CD8-positive, alpha-beta memory T cell (primary cell): Measurements from ENCODE around the gene TAS2R42. TPM values are rescaled to one million over a fixed set of nuclear protein-coding genes. Genes with fewer than 3 reads are reported as not detected.

Experiments
- CTCF ChIA-PET: fragments of 350-600 bp; sonication (Branson Sonifier 250); formaldehyde crosslinking; loops from one replicate; lab custom pipeline; 2021; ENCODE audit warnings: antibody characterized with exemption; lab: Charles Lee
- POLR2A ChIA-PET: fragments of 350-600 bp; sonication (Branson Sonifier 250); formaldehyde crosslinking; loops from one replicate; lab custom pipeline; 2021; ENCODE audit warnings: antibody characterized with exemption; lab: Charles Lee
- DNase-seq, 5 donors: peaks; one replicate each; pipeline versions ENCODE4 v3.0.0 to v3.0.0-alpha.2; 2020 to 2022; ENCODE audit warnings: mixed read lengths in 1 of 5
- H3K27ac ChIP-seq: one replicate; pipeline ENCODE4 v1.7.0; 2013; ENCODE audit warnings: low read depth, mild to moderate bottlenecking, low read length, moderate library complexity
- H3K27me3 ChIP-seq: 2 replicates; pipeline ENCODE4 v1.7.0; 2013; ENCODE audit warnings: low read length, mild to moderate bottlenecking; ENCODE audit not compliant: insufficient read depth, poor library complexity, severe bottlenecking
- H3K36me3 ChIP-seq: 2 replicates; pipeline ENCODE4 v1.7.0; 2013; ENCODE audit warnings: mild to moderate bottlenecking, low read length, moderate library complexity; ENCODE audit not compliant: insufficient read depth
- H3K4me1 ChIP-seq: 2 replicates; pipeline ENCODE4 v1.7.0; 2013; ENCODE audit warnings: mild to moderate bottlenecking, low read length, moderate library complexity; ENCODE audit not compliant: insufficient read depth
- H3K4me3 ChIP-seq: 2 replicates; pipeline ENCODE4 v1.7.0; 2013; ENCODE audit warnings: mild to moderate bottlenecking, low read length
- H3K9me3 ChIP-seq: 2 replicates; pipeline ENCODE4 v1.7.0; 2013; ENCODE audit warnings: mild to moderate bottlenecking, low read length
- H3K27ac Mint-ChIP-seq, 8 donors: one replicate each; pipeline ENCODE4 v1.8.0; 2020 to 2021; ENCODE audit warnings: mixed read lengths in 8 of 8, mild to moderate bottlenecking in 6 of 8, inconsistent platforms in 3 of 8, moderate library complexity in 3 of 8
- H3K27me3 Mint-ChIP-seq, 2 donors: one replicate each; pipeline ENCODE4 v1.8.0; 2020 to 2021; ENCODE audit warnings: mixed read lengths in 2 of 2, mild to moderate bottlenecking in 1 of 2, moderate library complexity in 1 of 2
- H3K36me3 Mint-ChIP-seq, 3 donors: one replicate each; pipeline ENCODE4 v1.8.0; 2020 to 2021; ENCODE audit warnings: mixed read lengths in 3 of 3, inconsistent platforms in 1 of 3, mild to moderate bottlenecking in 1 of 3
- H3K4me1 Mint-ChIP-seq, 3 donors: one replicate each; pipeline ENCODE4 v1.8.0; 2020 to 2021; ENCODE audit warnings: mixed read lengths in 3 of 3, inconsistent platforms in 1 of 3, mild to moderate bottlenecking in 1 of 3
- H3K4me3 Mint-ChIP-seq, 7 donors: one replicate each; pipeline ENCODE4 v1.8.0; 2020 to 2021; ENCODE audit warnings: mixed read lengths in 7 of 7, mild to moderate bottlenecking in 6 of 7, moderate library complexity in 4 of 7, inconsistent platforms in 2 of 7
- H3K9me3 Mint-ChIP-seq, 5 donors: one replicate each; pipeline ENCODE4 v1.8.0; 2020 to 2022; ENCODE audit warnings: mixed read lengths in 5 of 5, mild to moderate bottlenecking in 3 of 5, moderate library complexity in 2 of 5, inconsistent platforms in 1 of 5
- polyA plus RNA-seq: library from polyadenylated mRNA; unstranded; fragments of 300-500 nt; fragmentation: Illumina TruSeq; gene quantifications from one replicate; pipeline ENCODE4 v1.2.3, GENCODE V29; 2021
- total RNA-seq, 2 experiments: library from RNA; stranded (reverse); gene quantifications; one replicate each; pipeline ENCODE4 v1.2.3, GENCODE V29; 2021

TAS2R42 gene
- total and polyA plus RNA-seq, 3 experiments from 2014 or later, result not detected

DNA sequence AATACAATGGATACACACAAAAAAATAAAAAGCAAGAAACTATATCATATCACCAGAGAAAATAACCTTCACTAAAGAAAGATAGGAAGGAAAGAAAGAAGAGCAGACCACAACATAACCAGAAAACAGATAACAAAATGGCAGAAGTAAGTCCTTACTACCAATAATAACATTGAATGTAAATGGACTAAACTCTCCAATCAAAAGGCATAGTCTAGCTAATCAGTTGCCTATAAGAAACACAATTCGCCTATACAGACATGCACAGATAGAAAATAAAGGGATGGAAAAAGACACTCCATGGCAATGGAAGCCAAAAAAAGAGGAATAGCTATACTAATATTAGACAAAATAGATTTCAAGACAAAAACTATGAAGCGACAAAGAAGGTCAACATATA lies 43.4 kb downstream of the TAS2R42 start:
- DNase-seq, result no peak
- ChIA-PET POLR2A (no interaction called here), CTCF (no interaction called here)
- H3K4me3 ChIP-seq, result no peak overlapping the region
- Mint-ChIP-seq H3K36me3 (peaks cover 12 to 40% (median 25%) of the 10 kb centered on the region in 3 donors), H3K27me3 (no peaks in the 10 kb centered on the region), H3K9me3 (peaks cover 4 to 21% (median 11%) of the 10 kb centered on the region in 5 donors), H3K4me1 (peaks cover 22 to 36% (median 27%) of the 10 kb centered on the region in 3 donors), H3K4me3 (no peak overlapping the region), H3K27ac (no peak overlapping the region)
- no peaks in the 10 kb centered on the region for H3K36me3 ChIP-seq
- no peak overlapping the region for H3K27ac ChIP-seq
- H3K9me3 ChIP-seq, result no peaks in the 10 kb centered on the region
- H3K4me1 ChIP-seq, result no peaks in the 10 kb centered on the region
- no peaks in the 10 kb centered on the region for H3K27me3 ChIP-seq

DNA sequence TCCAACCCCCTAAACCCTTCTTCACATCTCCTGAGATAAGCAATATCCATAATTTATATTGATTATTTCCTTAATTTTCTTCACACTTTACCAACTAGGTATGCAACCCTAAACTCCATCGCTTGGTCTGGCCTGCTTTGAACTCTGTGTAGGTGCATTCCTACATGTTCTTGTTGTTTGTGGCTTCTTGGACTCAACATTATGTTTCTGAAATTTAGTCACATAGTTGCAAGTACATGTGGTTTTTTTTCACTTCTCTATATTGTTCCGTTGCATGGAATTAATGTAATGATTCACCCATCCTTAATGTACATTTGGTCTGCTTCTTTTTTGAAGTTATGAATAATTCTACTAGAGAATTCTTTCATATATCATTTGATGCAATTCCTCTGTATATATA lies 50.7 kb downstream of the TAS2R42 start:
- peaks cover 33 to 50% (median 44%) of the 10 kb centered on the region in 3 donors for H3K4me1 Mint-ChIP-seq
- peaks cover 4 to 14% (median 11%) of the 10 kb centered on the region in 3 donors for H3K36me3 Mint-ChIP-seq
- Histone ChIP-seq H3K27ac (no peak overlapping the region), H3K36me3 (no peaks in the 10 kb centered on the region), H3K27me3 (no peaks in the 10 kb centered on the region), H3K4me1 (no peaks in the 10 kb centered on the region), H3K4me3 (no peak overlapping the region), H3K9me3 (no peaks in the 10 kb centered on the region)
- ChIA-PET POLR2A (no interaction called here), CTCF (no interaction called here)
- no peaks in the 10 kb centered on the region for H3K9me3 Mint-ChIP-seq
- DNase-seq, result no peak
- H3K4me3 Mint-ChIP-seq, result no peak overlapping the region
- no peak overlapping the region for H3K27ac Mint-ChIP-seq
- H3K27me3 Mint-ChIP-seq, result no peaks in the 10 kb centered on the region

Other genes starting within 250 kb of the TAS2R42 start
- under 1 TPM; 0.55 to 0.95 TPM for gene TAS2R14, start 247.7 kb downstream of the TAS2R42 start, total RNA-seq
- 1.0 TPM for gene TAS2R14, start 247.7 kb downstream of the TAS2R42 start, polyA plus RNA-seq
- under 1 TPM; 0.22 to 0.47 TPM for gene TAS2R50, start 200.0 kb downstream of the TAS2R42 start, total RNA-seq
- gene TAS2R50, start 200.0 kb downstream of the TAS2R42 start, polyA plus RNA-seq, result not detected
- gene TAS2R20, start 188.6 kb downstream of the TAS2R42 start, total RNA-seq, result under 1 TPM; 0.46 to 0.75 TPM
- not detected for gene TAS2R20, start 188.6 kb downstream of the TAS2R42 start, polyA plus RNA-seq
- under 1 TPM; 0.78 to 0.88 TPM for gene TAS2R19, start 164.3 kb downstream of the TAS2R42 start, total RNA-seq
- 0.52 TPM for gene TAS2R19, start 164.3 kb downstream of the TAS2R42 start, polyA plus RNA-seq
- 1 to 10 TPM; 1.0 to 1.3 TPM for gene TAS2R31, start 155.5 kb downstream of the TAS2R42 start, total RNA-seq
- gene TAS2R31, start 155.5 kb downstream of the TAS2R42 start, polyA plus RNA-seq, result not detected
- under 1 TPM; 0.55 to 0.93 TPM for gene TAS2R46, start 124.6 kb downstream of the TAS2R42 start, total RNA-seq
- not detected for gene TAS2R46, start 124.6 kb downstream of the TAS2R42 start, polyA plus RNA-seq
- under 1 TPM in 1 of 2 experiments, not detected in 1; 0.42 TPM for gene TAS2R43, start 94.6 kb downstream of the TAS2R42 start, total RNA-seq
- not detected for gene TAS2R43, start 94.6 kb downstream of the TAS2R42 start, polyA plus RNA-seq
- 1 to 10 TPM in 1 of 2 experiments, under 1 TPM in 1; 0.94 to 1.3 TPM for gene TAS2R30, start 52.3 kb downstream of the TAS2R42 start, total RNA-seq
- gene TAS2R30, start 52.3 kb downstream of the TAS2R42 start, polyA plus RNA-seq, result not detected
- 10 to 100 TPM; 12.0 to 12.8 TPM for gene SMIM10L1, start 15.7 kb downstream of the TAS2R42 start, total RNA-seq
- 8.4 TPM for gene SMIM10L1, start 15.7 kb downstream of the TAS2R42 start, polyA plus RNA-seq
- gene PRB3, start 82.8 kb upstream of the TAS2R42 start, total RNA-seq, result not detected
- gene PRB3, start 82.8 kb upstream of the TAS2R42 start, polyA plus RNA-seq, result not detected
- gene PRB4, start 123.5 kb upstream of the TAS2R42 start, total RNA-seq, result not detected
- not detected for gene PRB4, start 123.5 kb upstream of the TAS2R42 start, polyA plus RNA-seq
- not detected for gene PRB2, start 208.6 kb upstream of the TAS2R42 start, total RNA-seq
- not detected for gene PRB2, start 208.6 kb upstream of the TAS2R42 start, polyA plus RNA-seq